HG03066 (cell line): ENCODE results near the gene VASH2.
"Not testable (repeated sequence)": the region's sequence is repeated elsewhere in the genome, so short reads cannot be mapped to it uniquely, and the experiment has no call there.

Source experiments
- ATAC-seq: cut with Tn5 transposase; IDR thresholded peaks from one replicate; pipeline ENCODE4 v1.9.1; 2021; ENCODE audit warnings: low read depth; ENCODE audit not compliant: unreplicated experiment

VASH2 gene

DNA sequence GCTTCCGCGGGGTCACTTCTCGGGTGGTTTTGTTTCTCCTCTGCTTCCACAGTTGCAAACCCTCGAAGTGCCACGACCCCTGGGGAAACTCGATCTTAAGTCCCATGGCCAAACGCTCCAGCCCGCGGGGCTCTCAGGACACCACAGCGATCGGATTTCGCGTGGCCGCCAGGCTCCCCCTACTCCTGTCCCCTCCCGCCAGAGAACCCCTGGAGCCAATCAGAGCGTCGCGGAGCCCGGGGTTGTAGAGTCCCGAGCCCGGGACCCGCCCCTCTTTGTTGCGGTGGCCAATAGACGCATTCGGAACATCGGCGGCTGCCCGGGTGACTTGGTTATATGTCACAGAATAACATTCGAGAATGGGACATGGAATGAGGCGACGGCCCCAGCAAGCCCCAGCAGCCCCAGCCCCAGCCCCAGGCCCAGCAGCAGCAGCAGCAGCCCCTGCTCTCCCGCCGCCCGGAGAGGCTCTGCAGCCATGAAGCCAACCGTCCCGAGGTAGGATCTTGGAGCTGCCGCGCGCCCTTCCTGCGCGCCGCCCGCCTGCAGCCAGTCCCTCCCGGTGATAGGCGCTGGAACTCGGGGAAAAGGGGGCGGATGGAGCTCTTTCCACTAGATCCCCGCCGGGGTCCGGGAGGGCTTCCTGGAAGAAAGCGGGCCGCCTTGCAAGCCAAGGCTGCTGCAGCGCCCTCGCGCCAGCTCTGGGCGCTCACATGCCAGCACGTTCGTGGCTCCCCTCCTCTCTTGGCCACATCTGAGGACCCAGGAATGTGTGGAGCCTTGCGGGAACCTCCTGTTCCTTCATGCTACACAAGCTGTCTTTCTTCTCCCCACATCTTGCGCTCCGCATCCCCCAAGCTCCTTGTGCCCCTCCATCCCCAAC lies at the start of gene VASH2:
Gene VASH2, plus strand, starts transcription at position 299 of the 883 bp plus-strand sequence. CDS start 1,002 bp downstream, outside the sequence.
- ATAC-seq = peak; percentile 93

- ATAC-seq = no peak
Observed at GRCh38 chr1:212901290-212901689, 49.1 kb upstream of the VASH2 start.

- no peak for ATAC-seq
Observed at GRCh38 chr1:212902054-212902453, 48.3 kb upstream of the VASH2 start.

DNA sequence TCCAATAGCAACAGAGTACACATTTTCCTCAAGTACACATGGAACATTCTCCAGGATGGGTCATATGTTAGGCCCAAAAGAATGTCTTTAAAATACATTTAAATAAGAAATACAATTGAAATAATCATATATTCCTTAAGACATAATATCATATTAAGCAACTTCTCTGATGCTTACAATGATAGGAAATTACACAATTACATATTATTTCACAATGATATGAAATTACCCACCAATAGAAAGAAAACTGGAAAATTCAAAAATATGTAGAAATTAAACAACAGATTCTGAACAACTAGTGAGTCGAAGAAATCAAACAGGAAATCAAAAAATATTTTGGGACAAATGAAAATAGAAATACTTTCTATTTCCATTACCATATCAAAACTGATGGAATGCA lies 46.7 kb upstream of the VASH2 start:
- no peak for ATAC-seq

GRCh38 chr1:212908071-212908470 lies 42.3 kb upstream of the VASH2 start:
- not testable (repeated sequence) for ATAC-seq

GRCh38 chr1:212908971-212909370 lies 41.4 kb upstream of the VASH2 start:
- ATAC-seq = no peak

- ATAC-seq = no peak
Observed at GRCh38 chr1:212909652-212910063, 40.7 kb upstream of the VASH2 start.

- not testable (repeated sequence) for ATAC-seq
Observed at GRCh38 chr1:212910213-212910612, 40.1 kb upstream of the VASH2 start.

- ATAC-seq = not testable (repeated sequence)
Observed at GRCh38 chr1:212913638-212914037, 36.7 kb upstream of the VASH2 start.

DNA sequence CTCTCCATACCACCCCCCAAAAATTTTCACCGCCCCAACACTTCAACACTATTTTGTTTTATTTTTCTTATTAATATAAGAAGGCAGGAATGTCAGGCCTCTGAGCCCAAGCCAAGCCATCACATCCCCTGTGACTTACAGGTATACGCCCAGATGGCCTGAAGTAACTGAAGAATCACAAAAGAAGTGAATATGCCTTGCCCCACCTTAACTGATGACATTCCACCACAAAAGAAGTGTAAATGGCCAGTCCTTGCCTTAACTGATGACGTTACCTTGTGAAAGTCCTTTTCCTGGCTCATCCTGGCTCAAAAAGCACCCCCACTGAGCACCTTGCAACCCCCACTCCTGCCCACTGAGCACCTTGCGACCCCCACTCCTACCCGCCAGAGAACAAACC lies 36.2 kb upstream of the VASH2 start:
- not testable (repeated sequence) for ATAC-seq

DNA sequence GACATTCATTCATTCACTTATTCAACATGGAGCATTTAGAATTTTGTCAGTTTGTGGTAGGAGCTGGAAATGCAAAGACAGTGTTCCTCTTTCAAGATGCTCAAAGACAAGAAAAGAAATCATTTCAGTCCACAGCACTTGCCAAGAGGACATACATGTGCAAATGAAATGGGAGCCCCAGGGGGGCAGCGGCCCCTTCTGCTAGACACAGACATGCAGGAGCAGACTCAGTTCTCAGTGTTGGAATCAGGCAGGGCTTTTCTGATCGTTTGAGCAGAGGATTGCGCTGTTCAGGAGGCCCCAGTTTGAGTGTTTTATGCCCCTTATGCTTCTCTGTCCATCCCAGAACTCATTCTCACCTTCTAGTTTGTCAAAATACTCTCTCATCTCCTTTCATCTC lies 35.6 kb upstream of the VASH2 start:
- ATAC-seq = no peak

DNA sequence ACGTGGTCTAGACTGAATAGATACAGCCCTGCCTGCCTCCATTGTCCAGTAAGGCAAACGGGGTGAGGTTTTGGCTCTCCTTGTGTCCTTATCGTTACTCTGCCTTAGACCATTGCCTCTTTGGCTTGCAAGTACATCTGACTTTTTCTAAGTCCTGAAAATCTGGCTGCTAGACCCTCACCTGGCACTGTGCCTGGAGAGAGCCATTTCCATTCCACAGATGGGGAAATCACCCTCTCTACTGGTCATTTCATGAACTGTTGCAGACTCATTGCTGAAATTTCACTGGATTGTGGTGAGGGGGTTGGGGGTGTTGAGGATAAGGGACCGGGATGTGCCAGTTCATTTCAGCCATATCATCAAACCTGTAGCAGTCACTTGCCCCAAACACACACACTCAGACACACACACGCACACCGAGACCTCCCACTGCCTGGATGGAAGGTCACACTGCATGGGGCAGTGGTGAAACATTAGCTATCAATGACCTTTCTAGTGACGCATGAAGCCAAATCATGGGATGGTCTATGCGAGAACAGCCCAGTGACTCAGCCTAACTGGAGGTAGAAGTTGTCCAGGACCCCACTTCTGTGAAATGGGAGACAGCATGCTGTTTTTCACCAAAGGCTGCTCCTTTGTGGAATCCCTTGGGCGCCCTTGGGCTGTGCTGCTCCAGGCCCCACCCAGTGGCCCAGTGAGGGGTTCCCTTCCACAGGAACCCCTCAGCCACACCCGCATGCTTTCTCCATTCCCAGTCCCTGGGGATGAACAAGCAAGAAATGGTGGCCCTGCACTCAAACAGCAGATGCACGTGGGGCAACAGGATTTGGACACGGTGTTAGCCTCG lies 34.9 kb upstream of the VASH2 start:
- no peak for ATAC-seq

DNA sequence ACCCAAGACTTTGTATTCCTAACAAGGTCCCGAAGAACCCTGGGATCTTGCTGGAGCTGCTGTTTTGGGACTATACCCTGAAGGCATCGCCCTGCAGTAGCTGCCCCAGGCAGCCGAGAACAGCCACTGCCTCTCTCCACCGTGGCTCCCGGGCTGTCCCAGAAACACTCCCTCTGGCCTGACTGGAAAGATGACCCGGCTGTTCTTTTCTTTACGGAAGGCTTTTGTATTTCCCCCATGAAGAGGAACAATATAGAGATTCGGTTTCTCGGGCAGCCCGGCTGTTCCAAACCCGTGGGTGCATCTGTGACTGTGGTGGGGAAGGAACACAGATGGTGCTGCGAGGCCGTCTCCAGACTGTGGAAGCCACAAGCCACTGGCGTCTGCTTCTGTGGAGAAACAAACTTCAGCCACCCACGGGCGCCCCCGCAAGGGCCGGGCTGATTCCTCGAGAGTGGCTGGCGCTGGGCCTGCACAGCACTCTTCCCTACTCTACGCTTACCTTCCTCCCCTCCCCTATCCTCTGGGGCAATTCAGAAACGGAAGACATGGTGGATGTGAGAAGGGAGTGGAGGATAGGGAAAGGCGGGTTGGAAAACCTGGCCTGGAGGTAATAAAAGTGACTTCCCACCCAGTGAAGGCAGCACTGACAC lies 33.7 kb upstream of the VASH2 start:
- ATAC-seq = no peak

GRCh38 chr1:212917134-212917485 lies 33.2 kb upstream of the VASH2 start:
- ATAC-seq = no peak

GRCh38 chr1:212917858-212918257 lies 32.5 kb upstream of the VASH2 start:
- ATAC-seq = no peak

DNA sequence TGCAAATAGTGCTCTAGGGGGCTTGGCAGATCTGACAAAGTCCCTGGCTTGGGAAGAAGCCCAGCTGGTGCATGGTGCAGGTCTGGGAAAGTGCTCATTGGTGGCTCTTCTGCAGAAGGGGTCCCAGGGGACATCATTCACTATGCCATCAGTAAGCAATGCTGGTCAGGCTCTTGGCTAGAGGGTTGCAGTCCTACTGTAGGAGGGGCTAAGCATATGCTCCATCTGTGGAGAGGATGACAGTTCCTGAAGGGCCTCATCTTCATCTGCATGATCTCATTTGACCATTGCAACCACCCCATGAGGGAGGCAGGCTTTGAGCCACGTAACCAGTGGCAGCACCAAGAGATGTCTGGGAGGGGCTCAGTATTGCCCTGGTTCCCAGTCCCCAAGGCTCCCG lies 31.5 kb upstream of the VASH2 start:
- ATAC-seq = no peak

DNA sequence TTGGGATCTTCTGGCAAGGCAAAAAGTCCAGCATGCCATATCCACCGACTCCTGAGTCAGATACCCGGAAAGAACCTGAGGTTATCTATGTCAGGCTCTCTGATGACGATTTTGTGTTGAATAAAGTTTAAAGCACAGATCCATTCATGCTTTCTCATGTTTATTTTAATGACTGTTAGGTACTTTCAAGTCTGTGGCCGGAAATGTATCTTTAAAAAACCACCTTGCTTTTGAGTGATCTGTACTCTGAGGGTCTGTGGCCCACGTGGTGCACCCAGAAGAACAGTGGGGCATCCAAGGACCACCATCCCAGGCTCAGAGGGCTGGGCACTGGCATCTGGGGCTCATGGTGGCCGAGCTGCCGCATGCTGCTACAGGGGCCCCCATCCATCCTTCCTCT lies 30.1 kb upstream of the VASH2 start:
- ATAC-seq = no peak

- no peak for ATAC-seq
Observed at GRCh38 chr1:212920896-212921295, 29.4 kb upstream of the VASH2 start.

- ATAC-seq = no peak
Observed at GRCh38 chr1:212922016-212922415, 28.3 kb upstream of the VASH2 start.

GRCh38 chr1:212926372-212926771 lies 24.0 kb upstream of the VASH2 start:
- no peak for ATAC-seq
